ENCODE measurements around the gene MMP2. TPM values are rescaled to one million over a fixed set of nuclear protein-coding genes. Genes with fewer than 3 reads are reported as not detected.

The MMP2 gene
- polyA plus RNA-seq, 4 donors: 246 to 807 (median 322) TPM

DNA sequence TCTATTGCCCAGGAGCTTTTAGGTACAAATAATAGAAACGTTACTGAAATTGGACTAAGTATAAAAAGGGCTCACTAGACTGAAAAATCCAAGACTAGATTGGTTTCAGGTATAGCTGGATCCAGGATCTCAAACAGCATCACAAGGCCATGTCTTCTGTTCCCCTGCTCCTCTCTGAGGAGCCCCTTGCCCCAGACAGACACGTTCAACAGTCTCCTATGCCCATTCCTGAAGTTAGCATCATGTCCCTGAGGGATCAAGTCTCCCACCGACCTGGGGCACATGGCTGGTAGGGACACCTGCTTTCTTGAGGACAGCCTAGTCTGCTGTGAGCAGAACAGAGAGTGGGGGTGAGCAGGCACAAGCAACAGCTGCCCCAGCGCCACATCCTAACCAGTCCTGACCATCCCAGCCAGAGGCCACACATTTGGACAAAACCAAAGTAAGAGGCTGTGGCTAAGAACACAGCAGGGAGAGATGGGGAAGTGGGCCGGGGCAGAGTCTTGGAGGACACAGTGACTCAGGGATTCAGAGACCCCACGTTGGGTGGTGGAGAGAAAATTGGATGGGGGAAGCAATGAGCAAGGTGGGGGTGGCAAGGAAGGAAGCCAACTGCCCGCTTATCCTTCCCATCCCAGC lies 10.5 kb upstream of the MMP2 start:
- no peak for DNase-seq (ENCODE audit: low read depth in 4 of 4, low spot score in 3 of 4)

DNA sequence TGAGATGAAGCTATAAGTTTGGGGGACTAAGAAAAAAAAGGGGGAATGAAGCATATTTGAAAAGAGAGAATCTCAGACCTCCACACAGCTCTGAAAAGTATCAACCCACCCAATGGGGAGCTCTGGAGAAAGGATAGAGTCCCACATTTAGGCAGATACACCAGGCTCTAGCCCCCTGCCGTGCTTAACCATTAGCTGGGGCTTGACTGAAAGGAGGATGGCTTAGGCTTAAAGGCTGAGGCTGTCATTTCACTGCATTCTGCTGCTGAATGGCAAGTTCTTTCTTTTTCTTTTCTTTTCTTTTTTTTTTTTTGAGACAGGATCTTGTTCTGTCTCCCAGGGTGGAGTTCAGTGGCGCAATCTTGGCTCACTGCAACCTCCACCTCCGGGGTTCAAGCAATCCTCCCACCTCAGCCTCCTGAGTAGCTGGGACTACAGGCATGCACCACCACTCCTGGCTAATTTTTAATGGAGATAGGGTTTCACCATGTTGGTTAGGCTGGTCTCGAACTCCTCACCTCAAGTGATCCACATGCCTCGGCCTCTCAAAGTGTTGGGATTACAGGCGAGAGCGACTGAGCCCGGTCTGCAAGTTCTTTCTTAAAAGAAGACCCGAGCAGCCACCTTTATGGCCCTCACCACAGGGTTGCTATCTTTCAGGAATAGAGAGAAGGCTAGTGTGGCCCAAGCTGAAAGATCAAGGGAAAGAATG lies 9.0 kb upstream of the MMP2 start:
- DNase-seq (ENCODE audit: low read depth in 4 of 4, low spot score in 3 of 4): no peak

DNA sequence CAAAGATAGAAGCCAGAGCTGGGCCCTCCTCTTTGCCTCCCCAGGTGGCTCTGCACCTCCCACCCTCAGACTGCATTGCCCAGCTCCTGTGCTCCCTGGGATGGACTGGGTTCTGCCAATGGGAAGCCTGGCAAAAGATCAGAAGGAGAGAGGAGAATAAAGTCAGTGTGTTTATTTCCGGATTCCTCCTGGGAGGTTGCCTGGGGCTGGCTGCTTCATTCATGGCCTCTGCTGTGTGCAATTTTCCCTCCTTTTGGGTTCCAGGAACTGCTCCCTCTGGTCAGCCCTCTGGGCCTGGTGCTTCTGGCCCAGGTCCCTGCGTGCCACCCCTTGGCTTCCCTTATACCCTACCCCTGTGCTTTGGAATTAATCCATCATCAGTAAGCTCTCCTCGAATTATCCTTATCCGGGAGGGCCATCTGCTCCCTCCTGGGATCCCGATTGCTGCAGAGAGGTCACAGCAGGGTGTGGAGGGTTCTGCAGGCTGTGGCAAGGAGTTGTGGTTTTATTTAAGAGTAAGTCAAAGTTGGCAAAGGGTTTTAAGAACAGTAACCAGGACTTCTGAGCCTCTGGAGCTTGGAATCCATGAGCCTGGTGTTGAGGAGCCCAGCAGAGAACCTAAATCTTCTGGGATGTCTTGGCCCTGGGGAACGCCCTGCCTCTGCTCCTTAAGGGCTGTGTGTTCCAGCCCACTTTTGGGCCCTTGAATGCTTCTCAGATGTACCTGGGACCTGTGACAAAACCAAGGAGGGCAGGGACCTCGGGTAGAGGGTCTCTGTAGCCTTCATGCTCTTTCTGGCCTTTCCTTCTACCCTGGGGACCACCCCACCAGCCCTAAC lies 8.2 kb upstream of the MMP2 start:
- no peak for DNase-seq (ENCODE audit: low read depth in 4 of 4, low spot score in 3 of 4)

DNA sequence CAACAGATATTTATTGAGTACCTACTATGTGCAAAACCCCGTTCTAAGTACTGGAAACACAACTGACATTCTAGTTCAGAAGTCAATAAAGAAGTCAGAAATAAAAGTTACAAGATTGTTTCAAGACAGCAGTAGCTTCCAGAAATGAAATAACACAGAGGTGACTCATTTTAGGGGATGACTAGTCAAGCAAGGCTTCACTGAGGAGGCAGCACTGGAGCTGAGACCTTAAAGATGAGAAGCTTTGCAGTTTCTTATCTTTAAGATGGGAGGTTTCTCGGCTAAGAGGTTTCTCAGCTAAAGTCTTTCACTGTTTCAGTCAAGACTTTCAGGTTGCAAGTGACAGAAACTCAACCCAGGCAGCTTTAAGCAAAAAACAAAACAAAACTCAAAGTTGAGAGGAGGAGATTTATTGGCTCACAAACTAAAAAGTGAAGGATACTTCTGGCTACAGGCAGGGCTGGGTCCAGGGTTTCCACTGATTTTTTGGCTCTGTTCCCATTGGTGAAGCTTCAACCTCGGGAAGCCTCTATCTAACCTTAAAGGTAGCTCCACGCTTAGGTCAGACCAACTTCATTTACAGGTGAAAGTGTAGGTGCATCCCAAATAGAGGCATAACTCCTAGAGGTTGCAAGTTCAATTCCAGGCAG lies 7.4 kb upstream of the MMP2 start:
- no peak for DNase-seq (ENCODE audit: low read depth in 4 of 4, low spot score in 3 of 4)

DNA sequence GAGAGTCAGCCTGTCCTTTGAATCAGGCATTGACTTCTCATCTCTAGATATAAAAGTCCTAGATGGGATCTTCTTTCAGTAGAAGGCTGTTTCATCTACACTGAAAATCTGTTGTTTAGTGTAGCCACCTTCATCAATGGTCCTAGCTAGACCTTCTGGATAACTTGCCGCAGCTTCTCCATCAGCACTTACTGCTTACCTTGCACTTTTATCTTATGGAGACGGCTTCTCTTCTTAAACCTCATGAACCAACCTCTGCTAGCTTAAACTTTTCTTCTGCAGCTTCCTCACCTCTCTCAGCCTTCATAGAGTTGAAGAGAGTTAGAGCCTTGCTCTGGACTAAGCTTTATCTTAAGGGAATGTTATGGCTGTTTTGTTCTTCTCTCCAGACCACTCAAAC lies 5.4 kb upstream of the MMP2 start:
- DNase-seq (ENCODE audit: low read depth in 4 of 4, low spot score in 3 of 4): no peak

DNA sequence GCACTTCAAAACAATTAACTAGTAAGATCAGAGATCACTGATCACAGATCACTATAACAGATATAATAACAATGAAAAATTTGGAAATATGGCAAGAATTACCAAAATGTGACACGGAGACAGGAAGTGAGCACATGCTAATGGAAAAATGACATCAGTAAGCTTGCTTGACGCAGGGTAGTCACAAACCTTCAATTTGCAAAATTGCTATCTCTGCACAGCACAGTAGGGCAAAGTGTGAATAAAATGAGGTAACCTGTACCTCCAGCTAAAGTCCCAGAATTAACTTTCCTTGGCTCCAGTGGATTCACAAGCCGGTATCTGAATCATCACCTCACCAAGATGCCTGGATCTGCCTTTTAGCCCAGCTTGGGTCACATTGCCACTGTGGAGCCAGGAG lies 4.2 kb upstream of the MMP2 start:
- no peak for DNase-seq (ENCODE audit: low read depth in 4 of 4, low spot score in 3 of 4)

DNA sequence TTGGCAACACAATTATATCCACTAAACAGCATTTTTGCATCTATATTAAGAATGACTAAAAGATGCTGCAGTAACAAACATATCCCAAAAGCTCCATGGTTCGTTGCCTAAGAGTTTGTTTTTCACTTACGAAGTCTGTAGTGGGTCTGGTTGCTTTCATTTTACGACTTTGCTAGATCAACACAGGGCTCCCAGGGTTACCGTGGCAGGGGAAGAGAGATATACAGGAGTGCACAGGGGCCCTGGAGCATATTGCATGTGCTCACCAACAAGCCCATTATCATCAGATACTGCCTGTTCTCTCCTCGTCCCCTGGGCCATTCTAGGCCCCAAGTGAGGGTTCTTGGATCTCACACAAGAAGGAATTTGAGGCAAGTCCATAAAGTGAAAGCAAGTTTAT lies 3.1 kb upstream of the MMP2 start:
- DNase-seq (ENCODE audit: low read depth in 4 of 4, low spot score in 3 of 4): no peak

DNA sequence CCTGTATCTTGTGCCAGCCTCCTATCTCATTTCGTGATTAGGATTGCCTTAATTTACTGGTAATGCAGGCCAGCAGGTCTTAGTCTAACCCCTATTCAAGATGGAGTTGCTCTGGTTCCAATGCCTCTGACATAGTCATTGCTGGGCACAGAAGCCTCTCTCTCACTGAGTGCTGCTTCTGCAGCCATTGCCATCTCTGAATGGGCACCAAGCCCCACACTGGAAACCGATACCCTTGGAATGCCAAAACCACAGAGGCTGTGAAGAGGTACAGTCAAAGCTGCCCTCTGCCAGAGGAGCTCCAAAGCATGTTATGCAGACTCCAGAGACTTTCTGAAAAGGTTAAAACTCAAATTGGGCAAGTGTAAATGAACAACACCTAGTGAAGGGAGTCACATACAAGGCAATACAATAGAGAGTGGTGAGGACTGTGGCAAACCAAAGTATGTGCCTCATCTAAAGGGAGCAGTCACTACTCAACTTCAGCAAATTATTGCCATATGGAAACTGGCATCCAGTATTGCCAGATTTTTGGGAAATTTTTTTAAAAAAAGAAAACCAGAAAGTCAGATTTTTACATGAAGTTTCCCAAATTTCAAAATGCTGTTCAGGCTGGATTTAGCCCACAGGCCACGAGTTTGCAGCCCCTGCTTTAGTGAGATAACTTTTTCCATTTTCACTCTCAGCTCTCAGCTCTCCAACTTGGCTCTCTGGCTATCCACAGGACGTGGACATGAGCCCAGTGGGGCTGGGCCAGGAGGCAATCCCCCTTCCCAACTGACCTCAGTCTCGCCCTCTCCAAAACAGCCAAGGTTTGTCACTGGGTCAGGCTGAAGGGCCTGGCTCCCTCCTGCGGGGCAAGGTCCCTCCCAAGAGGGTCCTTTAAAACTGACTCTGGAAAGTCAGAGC lies 2.1 kb upstream of the MMP2 start:
- DNase-seq (ENCODE audit: low read depth in 4 of 4, low spot score in 3 of 4): no peak

DNA sequence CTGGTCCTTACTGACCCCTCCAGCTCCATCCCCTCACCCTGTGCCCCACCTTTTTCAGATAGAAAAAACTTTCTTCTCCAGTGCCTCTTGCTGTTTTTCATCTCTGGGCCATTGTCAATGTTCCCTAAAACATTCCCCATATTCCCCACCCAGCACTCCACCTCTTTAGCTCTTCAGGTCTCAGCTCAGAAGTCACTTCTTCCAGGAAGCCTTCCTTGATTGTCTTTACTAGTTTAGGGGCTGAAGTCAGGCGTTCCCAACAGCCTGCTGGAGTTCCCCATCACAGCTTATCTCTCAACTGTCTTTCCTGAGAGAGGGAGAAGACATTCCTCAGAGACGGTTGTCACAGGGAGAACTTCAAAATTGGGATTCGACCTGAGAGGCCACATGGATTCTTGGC lies 1.3 kb upstream of the MMP2 start:
- DNase-seq (ENCODE audit: low read depth in 4 of 4, low spot score in 3 of 4): no peak

DNA sequence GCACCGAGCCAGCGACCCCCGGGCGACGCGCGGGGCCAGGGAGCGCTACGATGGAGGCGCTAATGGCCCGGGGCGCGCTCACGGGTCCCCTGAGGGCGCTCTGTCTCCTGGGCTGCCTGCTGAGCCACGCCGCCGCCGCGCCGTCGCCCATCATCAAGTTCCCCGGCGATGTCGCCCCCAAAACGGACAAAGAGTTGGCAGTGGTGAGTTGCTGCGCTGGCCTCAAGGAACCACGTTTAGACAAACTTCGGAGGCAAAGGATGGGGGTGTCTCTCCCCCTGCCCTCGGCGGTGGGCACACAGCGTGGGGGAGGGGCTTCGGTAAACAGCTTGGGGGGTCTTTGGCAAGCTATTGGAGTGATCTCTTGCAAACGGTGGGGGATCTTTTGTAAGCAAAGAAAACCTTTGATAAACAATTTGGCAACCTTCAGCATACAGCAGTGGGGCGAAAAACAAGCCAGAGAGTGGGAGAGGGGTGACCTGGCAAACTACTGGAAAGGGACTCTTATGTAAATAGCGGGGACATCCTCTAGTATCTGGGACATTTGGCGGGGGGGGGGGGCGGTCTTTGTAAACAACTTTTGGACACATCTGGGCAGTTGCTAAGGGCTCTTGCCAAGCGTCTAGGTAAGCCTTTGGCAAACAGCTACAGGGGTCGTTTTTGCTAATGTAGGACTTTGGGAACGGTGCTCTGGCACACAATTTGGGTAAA lies 587 bp downstream of the MMP2 start:
- DNase-seq (ENCODE audit: low read depth in 4 of 4, low spot score in 3 of 4): no peak

DNA sequence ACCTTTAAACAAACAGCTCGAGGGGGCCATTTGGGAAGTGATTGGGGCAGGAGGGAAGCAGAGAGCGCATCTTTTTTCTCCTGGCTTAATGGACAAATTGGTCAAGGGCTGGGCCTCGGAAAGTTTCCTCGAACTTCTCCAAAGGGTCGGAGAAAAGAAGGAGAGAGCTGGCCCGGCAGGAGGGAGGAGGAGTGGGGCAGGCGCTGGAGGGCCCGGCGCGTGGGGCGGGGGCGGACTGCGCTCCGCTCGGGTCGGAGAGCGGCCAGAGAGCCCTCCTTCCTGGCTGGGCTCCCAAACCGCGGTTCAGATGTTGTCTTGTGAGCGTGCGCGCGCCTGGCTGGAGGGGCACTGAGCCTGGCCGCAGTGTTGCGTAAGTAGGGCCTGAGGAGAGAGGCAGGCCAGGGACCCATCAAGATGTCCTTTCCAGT lies 1.2 kb downstream of the MMP2 start:
- peak in 1 of 4 donors; percentile 60 for DNase-seq (ENCODE audit: low read depth in 4 of 4, low spot score in 3 of 4)

DNA sequence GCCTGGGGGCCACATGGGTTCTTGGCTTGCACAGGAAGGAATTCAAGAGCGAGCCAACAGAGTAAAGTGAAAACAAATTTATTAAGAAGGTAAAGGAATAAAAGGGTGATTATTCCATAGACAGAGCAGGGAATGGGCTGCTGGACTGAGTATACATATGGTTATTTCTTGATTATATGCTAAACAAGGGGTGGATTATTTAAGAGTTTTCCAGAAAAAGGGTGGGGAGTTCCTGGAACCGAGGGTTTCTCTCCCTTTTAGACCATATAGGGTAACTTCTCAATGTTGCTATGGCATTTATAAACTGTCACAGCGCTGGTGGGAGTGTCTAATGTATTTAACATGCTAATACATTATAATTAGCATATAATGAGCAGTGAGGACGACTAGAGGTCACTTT lies 2.0 kb downstream of the MMP2 start:
- DNase-seq (ENCODE audit: low read depth in 4 of 4, low spot score in 3 of 4): no peak

DNA sequence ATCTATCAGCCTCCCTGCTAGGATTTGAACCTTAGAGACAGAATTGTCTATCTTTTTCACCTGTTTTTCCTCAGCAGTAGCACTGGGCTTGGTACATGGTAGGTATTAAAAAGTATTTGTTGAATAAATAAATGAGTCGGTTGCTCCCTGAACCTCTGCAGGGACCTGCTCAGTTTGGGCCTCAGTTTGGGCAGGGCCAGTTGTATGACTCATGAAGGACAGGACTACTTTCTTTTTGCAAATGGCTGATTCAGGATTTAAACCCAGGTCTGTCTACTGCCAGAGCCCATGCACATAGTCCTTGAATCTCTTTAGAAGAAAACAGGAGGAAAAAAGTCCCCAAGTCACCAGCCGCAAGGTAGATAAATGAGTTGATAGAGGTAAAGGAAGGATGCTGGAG lies 3.1 kb downstream of the MMP2 start:
- no peak for DNase-seq (ENCODE audit: low read depth in 4 of 4, low spot score in 3 of 4)

DNA sequence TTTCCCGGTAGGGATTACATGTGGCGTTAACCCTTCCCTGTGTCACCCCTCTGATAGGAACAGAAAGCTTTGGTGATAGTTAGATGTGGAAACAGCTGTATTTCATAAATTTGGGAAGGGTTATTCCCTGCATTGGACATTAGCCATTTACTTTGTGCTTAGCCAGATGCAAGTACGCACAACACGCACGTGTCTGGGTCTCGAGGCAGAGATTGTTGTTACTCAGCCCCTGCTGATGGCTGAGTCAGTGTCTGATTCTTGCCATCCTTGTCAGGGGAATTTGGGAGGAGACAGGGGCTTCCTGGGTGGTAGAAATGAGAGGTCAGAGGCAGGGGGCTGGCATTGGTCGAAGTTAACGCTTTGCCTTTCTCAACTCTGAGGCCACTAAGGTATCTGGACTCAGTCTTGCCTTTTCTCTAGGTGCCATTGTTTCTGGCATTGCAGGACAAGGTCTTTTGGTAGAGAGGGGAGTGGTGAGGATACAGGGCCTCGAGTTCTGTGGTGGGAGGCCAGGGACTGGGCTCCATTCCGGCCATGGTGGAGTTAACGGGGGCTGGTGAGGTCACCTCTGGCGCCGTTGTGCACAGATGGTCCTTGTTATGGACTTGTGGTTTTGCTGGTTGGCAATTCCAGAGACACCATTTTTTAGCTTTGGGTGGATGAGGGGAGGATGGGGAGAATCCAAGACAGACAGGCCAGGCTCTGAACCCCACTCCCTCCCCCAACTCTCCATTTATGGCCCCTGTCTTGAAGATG lies 8.2 kb downstream of the MMP2 start:
- DNase-seq (ENCODE audit: low read depth in 4 of 4, low spot score in 3 of 4): no peak

DNA sequence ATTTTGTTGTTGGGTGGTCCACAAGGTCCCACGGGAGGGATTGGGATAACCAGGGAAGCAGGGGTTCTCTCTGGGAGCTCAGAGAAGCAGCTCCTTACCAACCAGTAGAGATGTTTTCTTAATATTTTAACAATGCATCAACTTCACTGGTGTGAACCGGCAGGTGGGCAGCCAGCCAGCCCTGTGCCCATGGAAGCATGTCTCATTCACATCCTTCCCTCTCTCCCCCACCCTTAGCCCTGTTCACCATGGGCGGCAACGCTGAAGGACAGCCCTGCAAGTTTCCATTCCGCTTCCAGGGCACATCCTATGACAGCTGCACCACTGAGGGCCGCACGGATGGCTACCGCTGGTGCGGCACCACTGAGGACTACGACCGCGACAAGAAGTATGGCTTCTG lies 9.3 kb downstream of the MMP2 start:
- DNase-seq (ENCODE audit: low read depth in 4 of 4, low spot score in 3 of 4): no peak

DNA sequence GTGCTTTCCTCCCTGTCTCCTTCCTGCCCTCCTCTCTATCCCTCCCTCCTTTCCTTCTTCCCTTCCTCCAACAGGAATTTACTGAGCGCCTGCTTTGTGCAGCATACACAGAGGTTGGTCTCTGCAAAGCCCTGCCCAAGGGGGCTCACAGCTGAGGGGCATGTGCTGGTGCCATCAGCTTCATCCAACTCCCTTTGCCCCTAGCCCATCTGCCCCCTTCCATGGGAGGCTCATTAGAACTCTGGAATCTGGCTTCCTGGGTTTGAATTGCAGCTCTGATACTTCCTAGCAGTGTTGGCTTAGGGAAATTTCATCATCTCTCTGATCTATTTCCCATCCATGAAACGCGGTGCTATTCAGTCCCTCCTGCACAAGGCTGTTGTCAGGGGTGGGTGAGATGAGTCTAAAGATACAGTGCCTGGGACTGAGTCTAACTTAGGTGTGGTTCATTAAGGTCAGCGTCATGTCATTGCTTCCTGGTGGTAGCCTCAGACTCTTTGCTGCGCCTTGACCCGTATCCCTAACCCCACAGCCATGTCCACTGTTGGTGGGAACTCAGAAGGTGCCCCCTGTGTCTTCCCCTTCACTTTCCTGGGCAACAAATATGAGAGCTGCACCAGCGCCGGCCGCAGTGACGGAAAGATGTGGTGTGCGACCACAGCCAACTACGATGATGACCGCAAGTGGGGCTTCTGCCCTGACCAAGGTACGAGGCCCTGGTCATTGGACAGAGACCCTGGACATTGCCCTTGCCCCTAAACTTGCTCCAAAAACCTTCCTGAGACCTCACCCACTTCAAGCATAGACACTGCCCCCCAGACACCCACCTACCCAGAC lies 10.3 kb downstream of the MMP2 start:
- no peak for DNase-seq (ENCODE audit: low read depth in 4 of 4, low spot score in 3 of 4)

DNA sequence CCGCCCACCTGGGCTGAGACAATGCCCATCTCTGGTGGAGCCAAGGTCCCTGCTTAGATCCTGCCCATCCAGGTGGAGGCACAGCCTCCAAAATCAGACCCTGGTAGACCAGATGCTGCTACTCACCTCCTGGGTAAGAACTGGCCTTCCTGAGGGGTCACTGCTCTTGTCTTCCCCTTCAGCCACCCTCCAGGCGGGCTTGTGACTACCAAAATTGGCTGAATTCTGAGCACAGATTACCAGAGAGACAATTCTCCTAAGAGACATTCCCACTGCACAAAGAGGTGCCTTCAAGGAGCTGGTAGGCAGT lies 10.9 kb downstream of the MMP2 start:
- DNase-seq (ENCODE audit: low read depth in 4 of 4, low spot score in 3 of 4): no peak

DNA sequence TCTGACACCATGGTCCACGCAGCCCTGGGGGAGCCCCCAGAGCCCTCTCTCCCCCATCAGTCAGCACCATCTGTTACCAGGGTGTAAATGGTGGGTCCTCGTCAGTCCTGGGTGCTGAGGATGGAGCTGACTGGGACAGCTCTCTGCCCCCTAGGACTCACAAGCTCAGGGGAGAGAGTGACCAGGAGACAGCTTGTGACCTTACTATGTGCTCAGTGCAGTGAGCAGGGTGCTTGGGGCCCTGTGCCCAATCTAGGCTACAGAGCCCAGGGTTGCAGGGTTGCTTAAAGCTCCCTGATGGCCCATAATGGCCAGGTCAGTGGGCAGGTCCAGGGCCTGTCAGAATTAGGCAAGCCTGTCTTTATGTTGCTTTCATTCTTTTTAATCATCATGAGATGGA lies 11.3 kb downstream of the MMP2 start:
- DNase-seq (ENCODE audit: low read depth in 4 of 4, low spot score in 3 of 4): no peak
